Activated T-cell treated with anti-CD3 and anti-CD28 coated beads, Interleukin-2, amount 50 U/mL, for 72 hours (primary cell): ENCODE measurements around the gene ZNF324B. TPM values are rescaled to one million over a fixed set of nuclear protein-coding genes. Genes with fewer than 3 reads are reported as not detected.

Experiments
- ATAC-seq, 2 donors: fragments of 150-1000 bp; cut with Tn5 transposase; replicated peaks in 1 of 2; 2 replicates each; pipeline ENCODE4 v1.10.0; 2021; ENCODE audit warnings: moderate library complexity in 2 of 2, mild to moderate bottlenecking in 1 of 2
- DNase-seq, 2 donors: peaks; one replicate each; pipeline ENCODE4 v3.0.0; 2021 to 2022; ENCODE audit warnings: mixed read lengths in 1 of 2
- H3K27ac Mint-ChIP-seq: one replicate; pipeline ENCODE4 v1.8.0; 2022; ENCODE audit warnings: mild to moderate bottlenecking, moderate library complexity, mixed read lengths
- H3K27me3 Mint-ChIP-seq: one replicate; pipeline ENCODE4 v1.8.0; 2022; ENCODE audit warnings: low read depth, mixed read lengths
- H3K36me3 Mint-ChIP-seq, 2 donors: one replicate each; pipeline ENCODE4 v1.8.0; 2022; ENCODE audit warnings: mixed read lengths in 2 of 2, mild to moderate bottlenecking in 1 of 2; ENCODE audit not compliant: insufficient read depth in 2 of 2
- H3K4me1 Mint-ChIP-seq: one replicate; pipeline ENCODE4 v1.8.0; 2022; ENCODE audit warnings: low read depth, mixed read lengths
- H3K4me3 Mint-ChIP-seq, 2 donors: one replicate each; pipeline ENCODE4 v1.8.0; 2022; ENCODE audit warnings: mild to moderate bottlenecking in 2 of 2, mixed read lengths in 2 of 2, moderate library complexity in 2 of 2
- H3K9me3 Mint-ChIP-seq, 2 donors: one replicate each; pipeline ENCODE4 v1.8.0; 2022; ENCODE audit warnings: mixed read lengths in 2 of 2
- total RNA-seq, 2 donors: library from RNA; stranded (reverse); gene quantifications; one replicate each; pipeline ENCODE4 v1.2.3, GENCODE V29; 2022

Gene ZNF324B
- total RNA-seq, 2 donors from 2014 or later = 7.7 TPM

DNA sequence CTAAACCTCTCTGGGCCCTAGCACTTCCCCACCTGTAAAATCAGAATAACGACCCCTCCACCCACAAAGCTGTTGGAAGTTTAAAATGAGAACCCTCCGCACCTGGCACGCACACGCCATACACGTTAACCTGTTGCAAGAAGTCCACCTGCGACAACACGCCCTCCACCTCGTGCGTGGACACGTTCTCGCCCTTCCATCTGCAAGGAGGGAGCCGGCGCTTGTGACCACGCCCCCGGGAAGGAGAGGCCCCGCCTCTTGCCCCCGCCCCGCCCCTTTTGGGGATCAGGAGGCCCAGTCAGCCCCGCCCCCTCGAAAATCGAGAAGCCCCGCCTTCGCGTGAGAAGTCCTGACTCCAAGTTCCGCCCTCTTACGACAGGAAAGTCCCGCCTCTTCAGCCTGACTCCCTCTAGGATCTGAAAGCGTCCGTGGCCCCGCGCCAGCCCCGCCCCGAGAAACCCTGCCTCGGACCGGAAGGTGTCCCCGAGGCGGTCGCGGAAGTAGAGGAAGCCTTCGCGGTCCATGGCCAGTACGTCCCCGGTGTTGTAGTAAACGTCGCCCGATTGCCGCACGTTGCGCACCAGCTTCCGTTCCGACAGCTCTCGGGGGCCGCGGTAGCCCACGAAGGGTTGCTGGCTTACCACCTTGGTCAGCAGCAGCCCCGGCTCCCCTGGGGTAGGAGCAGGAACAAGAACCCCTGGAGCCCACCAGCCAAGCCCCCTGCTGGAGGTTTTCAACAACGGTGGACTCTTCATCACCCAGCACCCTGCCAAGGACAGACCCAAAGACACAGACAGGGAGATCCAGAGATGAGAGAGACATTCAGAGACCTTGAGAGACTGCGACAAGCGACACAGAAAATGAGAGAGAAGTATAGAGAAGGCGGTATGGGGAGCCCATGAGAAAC, 47.9 kb downstream of the ZNF324B start:
- H3K27ac Mint-ChIP-seq = peak overlapping the region; percentile 70
- H3K4me3 Mint-ChIP-seq = peak overlapping the region; percentile 79 to 100
- peak; percentile 98 to 99 for ATAC-seq
- H3K36me3 Mint-ChIP-seq = peaks cover 3 to 7% of the 10 kb centered on the region in 2 donors
- no peaks in the 10 kb centered on the region for H3K27me3 Mint-ChIP-seq
- H3K4me1 Mint-ChIP-seq = peaks cover 27% of the 10 kb centered on the region
- H3K9me3 Mint-ChIP-seq = peaks cover 2 to 10% of the 10 kb centered on the region in 2 donors
- peak; percentile 97 to 99 for DNase-seq

DNA sequence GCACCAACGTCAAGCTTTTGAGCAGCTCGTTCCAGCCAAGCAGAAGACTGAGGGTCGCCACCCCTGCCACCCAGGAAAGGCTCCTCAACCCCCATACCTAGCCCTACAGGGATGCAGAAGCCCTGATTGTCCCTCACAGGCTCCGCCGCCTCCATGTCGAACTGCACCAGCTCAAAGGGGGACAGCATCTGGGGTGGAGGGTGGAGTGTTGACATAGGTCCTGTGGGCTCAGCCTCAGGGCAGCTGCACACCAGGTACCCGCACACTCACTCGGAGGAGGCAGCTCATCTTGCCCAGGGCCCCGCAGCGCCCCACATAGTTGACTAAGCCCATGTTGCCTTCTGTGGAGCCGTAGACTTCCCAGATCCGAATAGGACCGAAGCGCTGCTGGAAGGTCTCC, 48.8 kb downstream of the ZNF324B start:
- H3K9me3 Mint-ChIP-seq = peaks cover 2 to 10% of the 10 kb centered on the region in 2 donors
- no peak overlapping the region for H3K27ac Mint-ChIP-seq
- H3K27me3 Mint-ChIP-seq = no peaks in the 10 kb centered on the region
- H3K4me1 Mint-ChIP-seq = peaks cover 24% of the 10 kb centered on the region
- DNase-seq = no peak
- no peak for ATAC-seq
- H3K4me3 Mint-ChIP-seq = peak overlapping the region in 1 of 2 donors; percentile 100
- H3K36me3 Mint-ChIP-seq = peaks cover 3 to 7% of the 10 kb centered on the region in 2 donors

Other genes starting within 250 kb of the ZNF324B start
- 10 to 100 TPM; 38.6 to 46.6 TPM for gene ZNF544, start 222.7 kb upstream of the ZNF324B start, total RNA-seq
- gene ZNF8, start 172.7 kb upstream of the ZNF324B start, total RNA-seq = 1 to 10 TPM; 5.6 to 6.9 TPM
- gene ERVK3-1, start 146.2 kb upstream of the ZNF324B start, total RNA-seq = 10 to 100 TPM; 70.8 to 73.5 TPM
- 1 to 10 TPM; 4.0 to 5.0 TPM for gene ZSCAN22, start 124.6 kb upstream of the ZNF324B start, total RNA-seq
- gene A1BG, start 98.1 kb upstream of the ZNF324B start, total RNA-seq = 10 to 100 TPM; 25.4 to 33.2 TPM
- gene ZNF497, start 88.9 kb upstream of the ZNF324B start, total RNA-seq = 1 to 10 TPM; 1.5 to 2.4 TPM
- gene ZNF837, start 70.6 kb upstream of the ZNF324B start, total RNA-seq = 1 to 10 TPM; 2.3 to 3.0 TPM
- gene RPS5, start 64.4 kb upstream of the ZNF324B start, total RNA-seq = 1,000 to 10,000 TPM; 1,499 to 1,539 TPM
- 1 to 10 TPM in 1 of 2 donors, under 1 TPM in 1; 0.58 to 1.5 TPM for gene RNF225, start 56.0 kb upstream of the ZNF324B start, total RNA-seq
- gene ZNF584, start 43.0 kb upstream of the ZNF324B start, total RNA-seq = 10 to 100 TPM in 1 of 2 donors, 1 to 10 TPM in 1; 7.5 to 10.4 TPM
- 1 to 10 TPM; 2.6 to 3.5 TPM for gene ZNF132, start 11.5 kb upstream of the ZNF324B start, total RNA-seq
- gene ZNF324, start 15.5 kb downstream of the ZNF324B start, total RNA-seq = 1 to 10 TPM; 8.2 to 8.4 TPM
- gene ZNF446, start 24.7 kb downstream of the ZNF324B start, total RNA-seq = 1 to 10 TPM; 8.5 TPM
- gene SLC27A5, start 60.4 kb downstream of the ZNF324B start, total RNA-seq = 10 to 100 TPM; 12.8 to 17.7 TPM
- 10 to 100 TPM; 10.8 to 12.1 TPM for gene ZBTB45, start 68.2 kb downstream of the ZNF324B start, total RNA-seq
- gene TRIM28, start 92.4 kb downstream of the ZNF324B start, total RNA-seq = 100 to 1,000 TPM; 351 to 473 TPM
- gene CHMP2A, start 103.5 kb downstream of the ZNF324B start, total RNA-seq = 10 to 100 TPM; 80.3 to 91.8 TPM
- gene UBE2M, start 107.0 kb downstream of the ZNF324B start, total RNA-seq = 100 to 1,000 TPM; 116 to 122 TPM
- gene MZF1, start 121.7 kb downstream of the ZNF324B start, total RNA-seq = 10 to 100 TPM; 15.0 to 18.6 TPM